T-helper 2 cell (primary cell): ENCODE measurements around the gene CTSD.

Source experiments
- DNase-seq, 5 experiments: peaks; one replicate each; pipeline versions ENCODE4 v3.0.0 to v3.0.0-alpha.2; 2012 to 2022

Gene CTSD

GRCh38 chr11:1744891-1745700, 18.6 kb downstream of the CTSD start:
- no peak for DNase-seq

GRCh38 chr11:1744137-1744886, 19.4 kb downstream of the CTSD start:
- DNase-seq = no peak

DNA sequence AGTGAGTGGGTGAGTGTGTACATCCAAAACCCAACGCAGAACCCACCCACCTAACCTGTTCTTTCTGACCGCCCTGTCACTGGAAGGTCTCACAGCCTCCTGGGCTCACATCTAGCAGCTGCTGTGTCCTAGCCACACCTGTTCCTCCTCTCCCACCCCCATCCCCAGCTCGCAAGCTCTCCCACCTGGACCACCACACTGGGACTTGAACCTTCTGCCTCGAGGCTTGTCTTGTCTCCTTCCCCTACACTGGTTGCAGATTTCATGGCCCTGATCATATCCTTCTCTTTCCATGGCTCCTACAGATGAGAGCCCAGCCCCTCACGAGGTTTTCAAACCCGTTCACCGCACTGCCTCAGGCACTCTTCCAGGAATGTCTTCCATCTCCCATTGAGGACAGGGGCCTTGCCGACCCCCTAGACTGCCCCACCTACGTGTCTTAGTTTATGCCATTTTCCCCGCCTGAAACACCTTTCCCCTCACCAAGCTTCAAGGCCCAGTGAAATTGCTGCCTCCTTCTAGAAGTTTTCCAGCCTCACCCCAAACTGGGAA, 20.1 kb downstream of the CTSD start:
- no peak for DNase-seq

- no peak for DNase-seq
Measured at GRCh38 chr11:1742869-1743584, 20.7 kb downstream of the CTSD start.

DNA sequence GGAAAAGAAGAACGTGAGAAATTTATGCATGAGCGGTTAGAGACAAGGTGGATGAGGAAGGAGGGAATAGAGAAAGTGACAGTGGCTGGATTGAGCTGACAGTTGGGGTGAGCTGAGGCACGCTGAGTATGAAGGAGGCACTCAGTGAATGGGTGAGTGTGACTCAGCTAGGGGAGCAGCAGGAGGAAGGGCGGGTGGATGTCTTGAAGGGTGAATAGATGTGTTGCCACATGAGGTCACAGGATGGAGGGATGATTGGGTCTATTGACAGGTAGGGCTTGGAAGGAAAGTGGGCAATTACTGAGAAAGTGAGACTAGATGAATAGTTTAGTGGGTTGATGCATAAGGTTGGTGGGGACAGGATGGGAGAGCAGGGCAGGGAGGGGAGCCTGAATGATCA, 21.4 kb downstream of the CTSD start:
- DNase-seq = no peak

DNA sequence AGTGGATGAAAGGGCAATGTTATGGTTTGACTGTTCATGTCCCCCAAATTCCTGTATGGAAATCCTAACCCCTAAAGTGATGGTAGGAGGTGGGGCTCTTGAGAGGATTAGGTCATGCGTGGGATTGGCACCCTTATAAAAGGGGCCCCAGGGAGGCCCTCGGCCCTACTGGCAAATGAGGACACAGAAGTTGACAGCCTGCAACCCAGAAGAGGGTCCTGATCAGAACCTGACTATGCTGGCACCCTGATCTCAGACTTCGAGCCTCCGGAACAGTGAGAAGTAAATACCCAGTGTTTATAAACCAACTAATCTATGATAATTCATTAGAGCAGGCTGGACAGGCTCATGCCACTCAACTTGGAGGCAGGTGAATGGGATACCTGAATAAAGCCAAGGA, 22.0 kb downstream of the CTSD start:
- no peak for DNase-seq

- DNase-seq = no peak
Measured at GRCh38 chr11:1740786-1741530, 22.8 kb downstream of the CTSD start.

DNA sequence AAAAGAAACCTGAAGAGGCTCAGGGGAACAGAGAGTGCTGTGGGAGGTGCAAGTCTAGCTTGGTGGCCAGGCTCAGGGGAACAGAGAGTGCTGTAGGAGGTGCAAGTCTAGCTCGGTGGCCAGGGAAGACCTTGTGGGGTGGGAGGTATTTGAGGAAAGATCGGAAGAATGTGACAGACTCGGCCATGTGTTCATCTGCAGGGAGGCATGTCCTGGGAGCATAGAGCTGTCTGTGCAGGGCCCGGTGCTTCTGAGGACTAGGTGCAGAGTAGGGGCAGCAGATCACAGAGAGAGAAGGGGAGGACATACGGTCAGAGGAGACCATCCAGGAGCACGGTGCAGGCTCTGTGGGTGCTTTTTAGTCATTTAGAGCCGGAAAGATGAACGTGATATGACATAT, 24.2 kb downstream of the CTSD start:
- DNase-seq = no peak

DNA sequence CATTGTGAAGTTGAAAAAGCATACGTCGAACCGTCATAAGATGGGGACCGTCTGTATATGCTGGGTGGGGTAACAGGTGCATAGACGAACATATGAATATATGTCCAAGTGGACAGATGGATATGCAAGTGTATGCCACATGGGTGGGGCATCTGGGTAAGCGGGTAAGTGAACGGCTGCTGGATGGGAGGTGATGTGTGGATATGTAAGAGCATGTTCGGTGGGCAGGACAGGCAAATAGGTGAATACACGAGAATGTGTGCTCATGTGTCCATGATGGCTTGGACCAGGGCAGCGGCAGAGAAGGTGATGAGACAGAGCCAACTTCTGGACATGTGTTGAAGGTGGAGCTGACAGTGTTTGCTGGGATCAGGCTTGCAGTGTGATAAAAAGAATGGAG, 25.3 kb downstream of the CTSD start:
- no peak for DNase-seq

- DNase-seq = no peak
Measured at GRCh38 chr11:1737080-1737757, 26.5 kb downstream of the CTSD start.

GRCh38 chr11:1736447-1736992, 27.2 kb downstream of the CTSD start:
- no peak for DNase-seq

GRCh38 chr11:1735271-1735670, 28.5 kb downstream of the CTSD start:
- no peak for DNase-seq

GRCh38 chr11:1734641-1735081, 29.1 kb downstream of the CTSD start:
- no peak for DNase-seq

GRCh38 chr11:1733716-1734640, 29.7 kb downstream of the CTSD start:
- no peak for DNase-seq

- no peak for DNase-seq
Measured at GRCh38 chr11:1733009-1733715, 30.6 kb downstream of the CTSD start.

DNA sequence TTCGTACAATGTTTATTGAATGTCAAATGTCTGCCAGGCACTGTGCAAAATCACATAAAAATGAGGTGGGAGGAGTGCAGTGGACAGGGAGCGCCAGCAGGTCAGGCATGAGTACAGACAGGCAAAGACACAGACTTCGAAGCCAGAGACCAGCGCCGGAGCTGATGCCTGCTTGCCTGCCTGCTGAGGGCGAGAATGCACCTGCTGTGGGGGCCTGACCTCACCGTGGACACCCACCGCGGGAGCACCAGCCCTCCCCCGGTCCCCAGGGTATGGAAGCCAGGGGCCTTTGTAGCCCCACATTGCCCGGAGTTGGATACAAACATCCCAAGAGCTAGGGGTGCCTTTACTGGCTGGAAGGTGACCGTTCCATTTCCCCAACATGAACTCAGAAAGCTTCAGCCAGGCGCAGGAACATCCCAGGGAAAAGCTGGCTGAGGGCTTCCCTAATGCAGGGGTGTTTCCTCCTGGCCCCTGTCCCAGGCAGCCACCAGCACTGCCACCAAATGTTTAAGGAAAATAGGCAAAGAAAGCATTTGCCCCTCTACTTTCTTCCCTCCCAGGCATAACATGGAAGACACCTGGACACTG, 31.2 kb downstream of the CTSD start:
- DNase-seq = no peak

- no peak for DNase-seq
Measured at GRCh38 chr11:1731451-1732059, 32.2 kb downstream of the CTSD start.

DNA sequence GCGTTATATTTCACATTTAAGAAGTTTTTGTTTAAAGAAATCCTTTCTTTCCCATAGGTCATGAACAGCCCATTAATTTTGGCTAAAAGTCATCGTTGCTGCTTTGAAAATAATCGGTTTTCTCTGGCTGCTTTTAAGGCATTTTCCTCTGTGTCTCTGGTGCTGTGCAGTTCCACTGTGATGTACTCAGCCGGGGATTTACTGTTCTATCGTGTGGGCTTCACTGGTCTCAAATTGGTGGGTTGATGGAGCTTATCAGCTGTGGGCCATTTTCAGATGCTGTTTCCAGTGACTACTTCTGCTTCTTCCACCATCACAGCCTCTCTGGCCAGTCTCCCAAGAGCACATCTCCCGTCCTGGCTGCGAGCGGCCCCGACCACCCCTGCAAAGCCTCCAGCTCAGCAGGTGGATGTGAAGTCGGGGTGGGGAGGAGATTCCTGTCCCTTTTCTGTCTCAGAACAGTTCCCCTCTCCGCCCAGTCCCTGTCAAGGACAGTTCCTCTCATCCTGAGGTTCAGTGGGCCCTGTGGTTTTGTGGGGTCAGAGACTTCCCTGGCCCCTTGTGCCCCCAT, 33.6 kb downstream of the CTSD start:
- no peak for DNase-seq

DNA sequence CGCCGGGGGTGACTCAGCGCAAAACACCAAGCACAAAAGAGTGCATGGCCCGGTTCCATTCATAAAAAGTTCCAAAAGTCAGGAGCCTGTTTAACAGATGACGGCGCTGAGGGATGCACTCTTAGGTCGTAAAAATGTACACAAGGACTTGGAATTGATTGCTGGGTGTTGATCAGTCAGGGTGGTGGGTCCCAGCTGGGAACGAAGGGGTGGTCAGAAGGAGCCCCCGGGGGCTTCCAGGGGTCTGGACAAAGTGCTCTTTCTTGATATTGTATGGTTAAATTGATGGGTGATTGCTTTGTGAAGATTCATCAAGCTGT, 34.1 kb downstream of the CTSD start:
- DNase-seq = no peak
